ENCODE measurements around the gene TRIM37. TPM values are rescaled to one million over a fixed set of nuclear protein-coding genes. Genes with fewer than 3 reads are reported as not detected.
"Not testable (repeated sequence)": the region's sequence is repeated elsewhere in the genome, so short reads cannot be mapped to it uniquely, and the experiment has no call there.

Gene TRIM37
- total RNA-seq, 2 experiments from 2014 or later: 21.4 to 27.3 TPM

DNA sequence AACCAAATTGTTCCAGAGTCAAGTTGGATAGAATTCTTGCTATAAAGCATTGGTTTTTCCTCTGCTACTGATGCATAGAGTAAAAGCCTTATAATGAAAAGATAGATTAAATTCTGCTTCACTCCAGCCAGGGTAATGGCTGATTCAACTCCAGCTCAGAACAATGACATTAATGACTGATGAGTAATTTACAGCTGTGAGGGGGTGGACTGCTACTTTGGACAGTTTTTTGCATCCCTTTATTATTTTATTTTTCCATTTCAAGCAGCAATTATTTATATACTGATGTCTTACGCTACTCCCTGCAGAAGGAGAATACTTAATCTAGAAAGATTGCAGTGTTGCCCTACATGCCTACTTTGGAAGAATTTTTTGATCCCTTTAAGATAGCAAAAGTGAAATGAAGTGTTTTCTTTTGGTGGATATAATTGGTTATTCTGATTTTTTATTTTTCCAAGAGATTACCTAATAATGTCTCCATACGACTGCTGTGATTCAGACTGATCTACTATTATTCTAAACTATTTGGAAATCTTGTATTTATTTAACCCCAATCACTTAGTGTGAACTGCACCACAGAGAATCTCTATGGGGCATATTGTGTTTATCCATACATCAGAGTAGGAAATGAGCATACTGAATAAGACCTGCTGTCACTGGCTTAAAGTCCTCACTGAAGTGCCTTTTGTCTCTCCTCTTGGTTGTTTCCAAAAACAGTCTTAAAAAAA lies 149.5 kb downstream of the TRIM37 start:
- ChIA-PET CTCF (no interaction called here), POLR2A (no interaction called here)
- Mint-ChIP-seq H3K4me3 (no peak overlapping the region), H3K27me3 (no peaks in the 10 kb centered on the region), H3K4me1 (ENCODE audit: low read depth) (no peaks in the 10 kb centered on the region), H3K9me3 (no peaks in the 10 kb centered on the region), H3K36me3 (no peaks in the 10 kb centered on the region), H3K27ac (no peak overlapping the region)
- intact Hi-C loops (cut with micrococcal nuclease): no loop called here
- no peak for DNase-seq

DNA sequence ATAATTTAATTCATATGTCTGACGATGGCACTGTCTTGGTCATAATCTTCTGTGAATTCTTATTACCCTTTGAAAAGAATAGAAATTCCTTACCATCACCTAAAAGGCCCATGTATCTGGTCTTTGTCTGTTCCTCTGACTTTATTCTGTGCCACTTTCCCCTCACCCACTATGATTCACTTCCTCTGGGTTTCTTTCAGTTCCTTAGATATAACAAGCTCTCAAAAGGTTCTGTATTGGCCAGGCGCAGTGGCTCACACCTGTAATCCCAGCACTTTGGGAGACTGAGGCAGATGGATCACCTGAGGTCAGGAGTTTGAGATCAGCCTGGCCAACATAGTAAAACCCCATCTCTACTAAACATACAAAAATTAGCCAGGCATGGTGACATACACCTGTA lies 152.3 kb downstream of the TRIM37 start:
- H3K4me3 Mint-ChIP-seq; CTCF ChIA-PET; POLR2A ChIA-PET; H3K4me1 Mint-ChIP-seq (ENCODE audit: low read depth); intact Hi-C loops (cut with micrococcal nuclease); H3K27ac Mint-ChIP-seq; H3K36me3 Mint-ChIP-seq; H3K27me3 Mint-ChIP-seq; DNase-seq: not testable (repeated sequence)
- H3K9me3 Mint-ChIP-seq: peaks cover 20% of the 10 kb centered on the region

DNA sequence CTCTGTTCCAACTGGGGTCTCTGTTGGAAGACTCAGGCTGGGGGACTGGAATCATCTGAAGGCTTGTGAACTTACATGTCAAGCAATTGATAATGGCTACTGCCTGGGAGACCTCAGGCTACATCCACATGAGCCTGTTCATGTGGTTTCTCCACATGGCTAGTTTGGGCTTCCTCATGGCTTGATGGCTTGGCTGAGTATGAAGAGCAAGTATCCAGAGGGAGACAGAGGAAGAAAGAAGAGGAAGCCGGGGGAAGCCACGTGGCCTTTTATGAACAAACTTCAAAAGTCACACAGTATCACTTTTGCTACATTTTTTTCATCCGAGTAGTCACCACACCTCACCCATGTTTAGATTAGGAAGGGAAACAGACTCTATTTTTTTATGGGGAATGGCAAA lies 158.9 kb downstream of the TRIM37 start:
- Mint-ChIP-seq H3K4me1 (ENCODE audit: low read depth) (no peaks in the 10 kb centered on the region), H3K36me3 (peaks cover 12% of the 10 kb centered on the region), H3K4me3 (no peak overlapping the region), H3K27ac (no peak overlapping the region), H3K27me3 (peaks cover 13% of the 10 kb centered on the region), H3K9me3 (peaks cover 31% of the 10 kb centered on the region)
- ChIA-PET POLR2A (no interaction called here), CTCF (no interaction called here)
- intact Hi-C loops (cut with micrococcal nuclease): no loop called here
- no peak for DNase-seq

GRCh38 chr17:58947411-58947810 lies 159.3 kb downstream of the TRIM37 start:
- POLR2A ChIA-PET: no interaction called here

GRCh38 chr17:58944166-58944565 lies 162.5 kb downstream of the TRIM37 start:
- H3K36me3 Mint-ChIP-seq: peaks cover 4% of the 10 kb centered on the region
- CTCF ChIA-PET: no interaction called here
- no peaks in the 10 kb centered on the region for H3K4me1 Mint-ChIP-seq (ENCODE audit: low read depth)
- DNase-seq: no peak
- H3K4me3 Mint-ChIP-seq: no peak overlapping the region
- peaks cover 10% of the 10 kb centered on the region for H3K27me3 Mint-ChIP-seq
- H3K27ac Mint-ChIP-seq: no peak overlapping the region
- H3K9me3 Mint-ChIP-seq: peaks cover 10% of the 10 kb centered on the region
- intact Hi-C loops (cut with micrococcal nuclease): no loop called here
- POLR2A ChIA-PET: no interaction called here

More at GRCh38 chr17:58947411-58947810, 159.3 kb downstream of the TRIM37 start:
- no peak for DNase-seq
- H3K9me3 Mint-ChIP-seq: peaks cover 31% of the 10 kb centered on the region
- H3K27me3 Mint-ChIP-seq: peaks cover 13% of the 10 kb centered on the region
- H3K27ac Mint-ChIP-seq: no peak overlapping the region
- peaks cover 12% of the 10 kb centered on the region for H3K36me3 Mint-ChIP-seq
- H3K4me1 Mint-ChIP-seq (ENCODE audit: low read depth): no peaks in the 10 kb centered on the region
- CTCF ChIA-PET: no interaction called here
- intact Hi-C loops (cut with micrococcal nuclease): no loop called here
- H3K4me3 Mint-ChIP-seq: no peak overlapping the region

DNA sequence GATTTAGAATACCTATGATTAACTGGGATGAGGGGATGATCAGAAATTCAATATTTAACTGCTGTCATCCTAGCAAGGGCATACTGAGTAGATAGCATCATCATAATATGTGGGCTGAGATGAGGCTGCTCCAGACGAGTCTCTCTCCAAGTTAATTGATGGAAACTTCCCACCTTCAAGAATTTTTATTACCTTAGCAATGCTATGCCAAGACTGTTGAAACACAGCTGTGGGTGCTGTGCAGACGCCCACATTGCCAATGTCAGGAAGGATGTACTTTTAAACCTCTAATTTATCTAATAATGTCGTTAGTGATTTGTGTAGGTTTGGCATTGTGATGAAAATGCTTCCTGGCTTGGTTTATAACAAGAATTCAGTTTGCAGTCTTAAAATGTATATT lies 170.4 kb downstream of the TRIM37 start:
- no peak for DNase-seq

DNA sequence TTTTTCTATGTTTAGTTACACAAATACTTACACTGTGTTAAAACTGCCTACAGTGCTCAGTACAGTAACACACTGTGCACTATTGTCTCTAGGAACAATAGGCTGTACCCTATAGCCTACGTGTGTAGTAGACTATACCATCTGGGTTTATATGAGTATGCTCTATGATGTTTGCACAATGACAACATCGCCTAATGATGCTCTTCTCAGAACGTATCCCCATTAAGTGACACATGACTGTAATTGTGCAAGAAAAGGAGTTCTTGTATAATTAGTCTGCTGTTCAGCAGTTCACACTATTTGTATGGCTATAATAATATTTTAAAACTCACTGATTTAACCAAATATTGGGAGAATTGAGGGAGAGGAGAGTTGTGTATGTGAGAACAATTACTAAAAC lies 173.7 kb downstream of the TRIM37 start:
- Mint-ChIP-seq H3K36me3 (no peaks in the 10 kb centered on the region), H3K4me3 (no peak overlapping the region), H3K4me1 (ENCODE audit: low read depth) (no peaks in the 10 kb centered on the region), H3K27ac (no peak overlapping the region), H3K27me3 (peaks cover 3% of the 10 kb centered on the region), H3K9me3 (no peaks in the 10 kb centered on the region)
- intact Hi-C loops (cut with micrococcal nuclease): no loop called here
- POLR2A ChIA-PET: no interaction called here
- CTCF ChIA-PET: no interaction called here
- no peak for DNase-seq

More for the DNA sequence above, 170.4 kb downstream of the TRIM37 start:
- Mint-ChIP-seq H3K9me3 (no peaks in the 10 kb centered on the region), H3K27ac (no peak overlapping the region), H3K4me1 (ENCODE audit: low read depth) (no peaks in the 10 kb centered on the region), H3K4me3 (no peak overlapping the region), H3K27me3 (no peaks in the 10 kb centered on the region), H3K36me3 (no peaks in the 10 kb centered on the region)
- intact Hi-C loops (cut with micrococcal nuclease): no loop called here
- ChIA-PET CTCF (no interaction called here), POLR2A (no interaction called here)

Small RNAs within 50 kb of the gene (microRNA-seq; reads per million reads assigned to microRNA genes)
- gene MIR301A (ENCODE audit: borderline microRNAs expressed, borderline number of aligned reads, borderline replicate concordance) (89.2 reads per million, percentile 63 among the genes with 10 or more reads in this experiment), gene MIR454 (ENCODE audit: borderline microRNAs expressed, borderline number of aligned reads, borderline replicate concordance) (1,646 reads per million, percentile 89 among the genes with 10 or more reads in this experiment)

Other genes with a start within 250 kb of the TRIM37 start
- gene SKA2, start 48.3 kb upstream of the TRIM37 start, total RNA-seq: 10 to 100 TPM; 83.5 to 83.9 TPM
- 10 to 100 TPM; 67.3 to 70.2 TPM for gene PRR11, start 48.9 kb upstream of the TRIM37 start, total RNA-seq
- gene SMG8, start 103.2 kb upstream of the TRIM37 start, total RNA-seq: 10 to 100 TPM; 15.3 to 15.8 TPM
- gene GDPD1, start 113.6 kb upstream of the TRIM37 start, total RNA-seq: 1 to 10 TPM; 2.9 to 3.5 TPM
- 1 to 10 TPM; 7.6 to 9.4 TPM for gene YPEL2, start 224.8 kb upstream of the TRIM37 start, total RNA-seq